Measurements from ENCODE around the gene DDAH1. TPM values are rescaled to one million over a fixed set of nuclear protein-coding genes. Genes with fewer than 3 reads are reported as not detected.

DDAH1 gene
- total and polyA plus RNA-seq, 9 donors: 3.3 to 32.3 (median 11.7) TPM

DNA sequence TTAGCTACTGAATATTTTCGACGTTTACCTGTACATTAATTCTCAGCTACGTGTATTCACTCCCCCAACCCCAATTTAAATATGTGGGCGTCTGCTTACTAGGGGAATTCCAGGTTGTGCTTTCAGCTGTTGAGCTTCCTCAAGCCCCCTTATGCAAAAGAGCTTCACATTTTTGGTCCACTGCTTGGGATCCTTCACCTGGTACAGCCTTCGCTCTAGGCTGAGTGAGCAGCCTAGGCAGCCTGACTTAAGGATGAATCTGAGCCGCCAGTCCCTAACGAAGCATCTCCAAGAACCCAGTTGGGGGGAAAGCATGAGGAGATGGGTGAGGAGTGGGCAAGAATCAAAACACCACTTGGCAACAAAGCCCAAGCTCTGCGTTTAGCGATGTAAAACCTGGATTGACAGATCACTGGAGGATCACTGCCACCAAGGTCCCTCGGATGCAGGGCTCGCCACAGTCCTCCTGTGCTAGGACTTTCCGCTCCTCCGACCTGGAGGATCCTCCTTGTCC, 189.2 kb downstream of the DDAH1 start:
- H3K4me1 ChIP-seq (ENCODE audit: insufficient read depth): peaks cover 1% of the 10 kb centered on the region
- TF ChIP-seq EP300 (IDR thresholded peaks at IDR 0.05) (no peak), POLR2A (IDR thresholded peaks at IDR 0.05) (no peak)
- TF ChIP-seq, protein P1, sequence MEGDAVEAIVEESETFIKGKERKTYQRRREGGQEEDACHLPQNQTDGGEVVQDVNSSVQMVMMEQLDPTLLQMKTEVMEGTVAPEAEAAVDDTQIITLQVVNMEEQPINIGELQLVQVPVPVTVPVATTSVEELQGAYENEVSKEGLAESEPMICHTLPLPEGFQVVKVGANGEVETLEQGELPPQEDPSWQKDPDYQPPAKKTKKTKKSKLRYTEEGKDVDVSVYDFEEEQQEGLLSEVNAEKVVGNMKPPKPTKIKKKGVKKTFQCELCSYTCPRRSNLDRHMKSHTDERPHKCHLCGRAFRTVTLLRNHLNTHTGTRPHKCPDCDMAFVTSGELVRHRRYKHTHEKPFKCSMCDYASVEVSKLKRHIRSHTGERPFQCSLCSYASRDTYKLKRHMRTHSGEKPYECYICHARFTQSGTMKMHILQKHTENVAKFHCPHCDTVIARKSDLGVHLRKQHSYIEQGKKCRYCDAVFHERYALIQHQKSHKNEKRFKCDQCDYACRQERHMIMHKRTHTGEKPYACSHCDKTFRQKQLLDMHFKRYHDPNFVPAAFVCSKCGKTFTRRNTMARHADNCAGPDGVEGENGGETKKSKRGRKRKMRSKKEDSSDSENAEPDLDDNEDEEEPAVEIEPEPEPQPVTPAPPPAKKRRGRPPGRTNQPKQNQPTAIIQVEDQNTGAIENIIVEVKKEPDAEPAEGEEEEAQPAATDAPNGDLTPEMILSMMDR (IDR thresholded peaks at IDR 0.05): no peak
- H3K36me3 ChIP-seq: no peaks in the 10 kb centered on the region
- H3K4me3 ChIP-seq: peak overlapping the region; percentile 91
- no peaks in the 10 kb centered on the region for H3K27me3 ChIP-seq
- no peak for DNase-seq
- intact Hi-C loops (cut with DNase I): no loop called here
- no peaks in the 10 kb centered on the region for H3K9me3 ChIP-seq
- peak overlapping the region; percentile 24 to 81 for H3K27ac ChIP-seq
- WGBS, 3 donors: 0 to 1% (median 1%) methylated on average over 13 of the region's 13 CpGs

GRCh38 chr1:85274969-85275453, 189.9 kb downstream of the DDAH1 start:
- DNase-seq: no peak
- H3K9me3 ChIP-seq: no peaks in the 10 kb centered on the region
- peaks cover 1% of the 10 kb centered on the region for H3K4me1 ChIP-seq (ENCODE audit: insufficient read depth)
- H3K27ac ChIP-seq: no peak overlapping the region
- peak overlapping the region; percentile 91 for H3K4me3 ChIP-seq
- H3K36me3 ChIP-seq: no peaks in the 10 kb centered on the region
- intact Hi-C loops (cut with DNase I): no loop called here
- WGBS, 3 donors: 61 to 74% (median 73%) methylated on average over 1 of the region's 1 CpG
- H3K27me3 ChIP-seq: no peaks in the 10 kb centered on the region
- TF ChIP-seq POLR2A (IDR thresholded peaks at IDR 0.05) (no peak), EP300 (IDR thresholded peaks at IDR 0.05) (no peak)

GRCh38 chr1:85273397-85273796, 191.6 kb downstream of the DDAH1 start:
- H3K4me3 ChIP-seq: no peak overlapping the region
- H3K27me3 ChIP-seq: no peaks in the 10 kb centered on the region
- H3K9me3 ChIP-seq: no peaks in the 10 kb centered on the region
- TF ChIP-seq POLR2A (IDR thresholded peaks at IDR 0.05) (no peak), EP300 (IDR thresholded peaks at IDR 0.05) (no peak)
- TF ChIP-seq, protein P1 (IDR thresholded peaks at IDR 0.05): no peak
- H3K27ac ChIP-seq: no peak overlapping the region
- H3K4me1 ChIP-seq (ENCODE audit: insufficient read depth): peaks cover 1% of the 10 kb centered on the region
- intact Hi-C loops (cut with DNase I): no loop called here
- no peaks in the 10 kb centered on the region for H3K36me3 ChIP-seq
- DNase-seq: no peak

GRCh38 chr1:85268801-85269585, 196.0 kb downstream of the DDAH1 start:
- no peaks in the 10 kb centered on the region for H3K27me3 ChIP-seq
- no peaks in the 10 kb centered on the region for H3K36me3 ChIP-seq
- no peak overlapping the region for H3K4me3 ChIP-seq
- TF ChIP-seq EP300 (IDR thresholded peaks at IDR 0.05): no peak
- TF ChIP-seq POLR2A (IDR thresholded peaks at IDR 0.05): no peak
- TF ChIP-seq, protein P1 (IDR thresholded peaks at IDR 0.05): no peak
- 86 to 90% (median 88%) methylated on average over 5 of the region's 5 CpGs for WGBS, 3 donors
- no peaks in the 10 kb centered on the region for H3K9me3 ChIP-seq
- no peak for DNase-seq
- intact Hi-C loops (cut with DNase I): no loop called here
- H3K27ac ChIP-seq: no peak overlapping the region
- H3K4me1 ChIP-seq (ENCODE audit: insufficient read depth): no peaks in the 10 kb centered on the region

Small RNA genes lying within 50 kb of the gene (small RNA-seq; reads per million reads assigned to genes)
- gene RF00019: not detected

Other genes starting within 250 kb of the DDAH1 start
- 10 to 100 TPM; 10.7 to 24.6 (median 18.8) TPM for gene C1orf52, start 205.5 kb downstream of the DDAH1 start, total RNA-seq
- 10 to 100 TPM; 20.1 to 23.9 TPM for gene C1orf52, start 205.5 kb downstream of the DDAH1 start, polyA plus RNA-seq
- gene BCL10, start 188.5 kb downstream of the DDAH1 start, total RNA-seq: 10 to 100 TPM; 12.8 to 23.6 (median 18.5) TPM
- gene BCL10, start 188.5 kb downstream of the DDAH1 start, polyA plus RNA-seq: 10 to 100 TPM in 1 of 2 donors, 1 to 10 TPM in 1; 8.1 to 13.6 TPM
- 100 to 1,000 TPM in 2 of 7 donors, 10 to 100 TPM in 5; 14.3 to 247 (median 45.9) TPM for gene CCN1, start 115.6 kb upstream of the DDAH1 start, total RNA-seq
- 100 to 1,000 TPM in 1 of 2 donors, 10 to 100 TPM in 1; 43.9 to 197 TPM for gene CCN1, start 115.6 kb upstream of the DDAH1 start, polyA plus RNA-seq
- 10 to 100 TPM in 5 of 7 donors, 1 to 10 TPM in 2; 8.8 to 22.9 (median 16.2) TPM for gene ZNHIT6, start 243.3 kb upstream of the DDAH1 start, total RNA-seq
- 10 to 100 TPM; 12.0 to 22.1 TPM for gene ZNHIT6, start 243.3 kb upstream of the DDAH1 start, polyA plus RNA-seq

Data from ovary (tissue), 9 donors.